Panc1 (cell line): Measurements from ENCODE around the gene DDOST.

Experiments used
- CTCF ChIP-seq: fragments of 450-650 bp; IDR thresholded peaks from 2 replicates; pipeline ENCODE4 v1.5.1; 2017; ENCODE audit warnings: mild to moderate bottlenecking
- POLR2AphosphoS5 ChIP-seq: IDR thresholded peaks from 2 replicates; pipeline ENCODE4 v1.6.1; 2012; ENCODE audit warnings: mild to moderate bottlenecking, low read depth, low read length, moderate library complexity
- REST ChIP-seq, 2 experiments: IDR thresholded peaks; 2 replicates each; pipeline ENCODE4 v1.6.1; 2011 to 2012; ENCODE audit warnings: low read depth in 2 of 2, control low read depth in 1 of 2, low read length in 1 of 2, mild to moderate bottlenecking in 1 of 2, moderate library complexity in 1 of 2; ENCODE audit not compliant: insufficient read depth in 1 of 2
- SIN3A ChIP-seq: IDR thresholded peaks from 2 replicates; pipeline ENCODE4 v1.6.1; 2012; ENCODE audit warnings: low read depth, mild to moderate bottlenecking, low read length, moderate library complexity, borderline replicate concordance; ENCODE audit not compliant: insufficient read depth
- TCF7L2 ChIP-seq: IDR thresholded peaks from 2 replicates; pipeline ENCODE4 v1.6.1; 2011; ENCODE audit warnings: mild to moderate bottlenecking, low read depth, low read length, inconsistent platforms

GRCh38 chr1:20680269-20680668 is 19.1 kb upstream of the DDOST start:
- no peak for TF ChIP-seq CTCF
- no peak for TF ChIP-seq POLR2AphosphoS5
- TF ChIP-seq REST (IDR thresholded peaks at IDR 0.05; ENCODE audit: insufficient read depth in 1 of 2, low read depth in 2 of 2, low read length in 1 of 2), result no peak
- no peak for TF ChIP-seq SIN3A
- TF ChIP-seq TCF7L2, result no peak
